GM18517 (cell line): ENCODE results near the gene BDNF.

Experiments used
- ATAC-seq: cut with Tn5 transposase; IDR thresholded peaks from one replicate; pipeline ENCODE4 v1.9.1; 2021; ENCODE audit warnings: mild to moderate bottlenecking, moderate library complexity; ENCODE audit not compliant: unreplicated experiment

Gene BDNF

GRCh38 chr11:27627979-27628378 lies 72.3 kb downstream of the BDNF start:
- ATAC-seq = no peak

- ATAC-seq = no peak
Measured at GRCh38 chr11:27626938-27627586, 73.2 kb downstream of the BDNF start.

GRCh38 chr11:27626269-27626937 lies 73.9 kb downstream of the BDNF start:
- ATAC-seq = no peak

GRCh38 chr11:27625347-27625912 lies 74.8 kb downstream of the BDNF start:
- no peak for ATAC-seq

GRCh38 chr11:27623945-27624523 lies 76.2 kb downstream of the BDNF start:
- ATAC-seq = no peak

GRCh38 chr11:27622541-27623300 lies 77.5 kb downstream of the BDNF start:
- ATAC-seq = no peak

- ATAC-seq = no peak
Measured at GRCh38 chr11:27621405-27622161, 78.7 kb downstream of the BDNF start.

GRCh38 chr11:27619763-27620335 lies 80.4 kb downstream of the BDNF start:
- ATAC-seq = no peak

- no peak for ATAC-seq
Measured at GRCh38 chr11:27619039-27619574, 81.1 kb downstream of the BDNF start.

GRCh38 chr11:27618281-27618915 lies 81.9 kb downstream of the BDNF start:
- ATAC-seq = no peak

GRCh38 chr11:27616711-27617110 lies 83.5 kb downstream of the BDNF start:
- no peak for ATAC-seq

GRCh38 chr11:27615833-27616232 lies 84.4 kb downstream of the BDNF start:
- ATAC-seq = no peak

GRCh38 chr11:27614092-27614491 lies 86.2 kb downstream of the BDNF start:
- no peak for ATAC-seq

- ATAC-seq = no peak
Measured at GRCh38 chr11:27612932-27613880, 87.0 kb downstream of the BDNF start.

GRCh38 chr11:27611947-27612455 lies 88.3 kb downstream of the BDNF start:
- no peak for ATAC-seq

- ATAC-seq = no peak
Measured at GRCh38 chr11:27611390-27611789, 88.9 kb downstream of the BDNF start.

GRCh38 chr11:27610946-27611345 lies 89.3 kb downstream of the BDNF start:
- no peak for ATAC-seq

- no peak for ATAC-seq
Measured at GRCh38 chr11:27610280-27610679, 90.0 kb downstream of the BDNF start.
